Measurements from ENCODE around the gene MS4A1. TPM values are rescaled to one million over a fixed set of nuclear protein-coding genes. Genes with fewer than 3 reads are reported as not detected.

MS4A1 gene
- total RNA-seq (ENCODE audit: low replicate concordance) = 0.25 TPM in 1 of 2 replicates, not detected in the other

DNA sequence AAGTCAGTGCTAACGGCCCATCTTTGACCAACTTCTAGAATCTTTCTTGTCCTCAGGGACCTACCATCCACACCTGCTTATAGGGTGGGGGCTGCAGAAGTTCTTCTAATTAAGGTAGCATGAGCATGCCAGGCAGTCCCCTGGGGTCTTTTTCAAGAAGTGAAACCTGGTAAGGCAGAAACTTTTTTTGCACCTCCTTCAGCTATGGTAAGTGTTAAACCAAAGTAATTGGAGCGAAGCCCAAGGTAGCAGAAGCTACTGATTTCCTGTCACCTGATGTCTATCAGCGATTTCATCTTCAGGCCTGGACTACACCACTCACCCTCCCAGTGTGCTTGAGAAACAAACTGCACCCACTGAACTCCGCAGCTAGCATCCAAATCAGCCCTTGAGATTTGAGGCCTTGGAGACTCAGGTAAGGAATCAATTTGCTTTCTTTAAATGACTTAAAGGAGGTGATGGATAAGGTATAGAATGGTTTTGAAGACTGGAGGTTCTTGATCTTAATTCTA is at the start of gene MS4A1:
Gene MS4A1, plus strand, starts transcription at position 317 of the 512 bp plus-strand sequence. CDS start 6,528 bp downstream, outside the sequence.
- no peak for DNase-seq (ENCODE audit: low read depth)
- TF ChIP-seq, protein P1, sequence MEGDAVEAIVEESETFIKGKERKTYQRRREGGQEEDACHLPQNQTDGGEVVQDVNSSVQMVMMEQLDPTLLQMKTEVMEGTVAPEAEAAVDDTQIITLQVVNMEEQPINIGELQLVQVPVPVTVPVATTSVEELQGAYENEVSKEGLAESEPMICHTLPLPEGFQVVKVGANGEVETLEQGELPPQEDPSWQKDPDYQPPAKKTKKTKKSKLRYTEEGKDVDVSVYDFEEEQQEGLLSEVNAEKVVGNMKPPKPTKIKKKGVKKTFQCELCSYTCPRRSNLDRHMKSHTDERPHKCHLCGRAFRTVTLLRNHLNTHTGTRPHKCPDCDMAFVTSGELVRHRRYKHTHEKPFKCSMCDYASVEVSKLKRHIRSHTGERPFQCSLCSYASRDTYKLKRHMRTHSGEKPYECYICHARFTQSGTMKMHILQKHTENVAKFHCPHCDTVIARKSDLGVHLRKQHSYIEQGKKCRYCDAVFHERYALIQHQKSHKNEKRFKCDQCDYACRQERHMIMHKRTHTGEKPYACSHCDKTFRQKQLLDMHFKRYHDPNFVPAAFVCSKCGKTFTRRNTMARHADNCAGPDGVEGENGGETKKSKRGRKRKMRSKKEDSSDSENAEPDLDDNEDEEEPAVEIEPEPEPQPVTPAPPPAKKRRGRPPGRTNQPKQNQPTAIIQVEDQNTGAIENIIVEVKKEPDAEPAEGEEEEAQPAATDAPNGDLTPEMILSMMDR (IDR thresholded peaks at IDR 0.05; ENCODE audit: insufficient read depth, low read length) = no peak
- H3K4me3 ChIP-seq (ENCODE audit: low read depth, low read length) = no peak within 1 kb of the TSS

DNA sequence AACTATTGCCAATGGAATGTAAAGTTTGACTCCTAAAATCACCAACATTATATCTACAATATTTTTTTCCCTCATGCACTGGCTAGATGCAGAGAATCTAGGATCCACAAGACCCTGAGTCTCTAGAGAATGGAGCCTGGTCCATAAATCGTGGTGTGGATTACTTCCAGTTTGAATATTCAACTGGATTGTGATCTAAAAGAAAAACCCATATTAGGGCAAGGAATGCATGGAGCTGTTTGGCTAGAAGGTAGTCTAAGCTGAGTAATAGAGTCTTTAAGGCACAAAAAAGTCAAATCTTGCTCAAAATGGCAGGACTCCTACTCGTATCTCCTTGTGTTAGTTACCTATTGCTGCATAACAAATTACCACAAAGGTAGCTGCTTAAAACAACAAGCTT is 35.6 kb upstream of the MS4A1 start:
- TF ChIP-seq, protein P1 (IDR thresholded peaks at IDR 0.05; ENCODE audit: insufficient read depth, low read length) = no peak
- no peak for DNase-seq (ENCODE audit: low read depth)

DNA sequence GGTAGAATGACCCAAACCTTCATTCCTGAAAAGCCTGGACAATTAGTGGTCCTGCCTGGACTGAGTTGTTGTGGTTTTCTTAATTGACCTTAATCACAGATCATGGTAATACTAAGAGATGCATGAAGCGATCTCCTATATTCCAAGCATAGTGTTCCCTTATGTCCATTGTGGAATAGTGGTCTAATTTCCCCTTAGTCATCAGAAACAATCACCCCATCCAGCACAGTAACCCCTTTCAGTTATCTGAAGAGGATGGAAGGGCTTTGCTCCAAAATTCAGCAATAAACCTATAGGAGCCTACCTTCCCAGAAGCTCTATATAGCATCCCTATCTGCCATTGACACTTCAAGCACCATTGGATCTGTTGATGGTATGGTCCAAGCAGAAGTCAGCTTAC is 33.0 kb upstream of the MS4A1 start:
- no peak overlapping the region for H3K4me3 ChIP-seq (ENCODE audit: low read depth, low read length)
- TF ChIP-seq, protein P1 (IDR thresholded peaks at IDR 0.05; ENCODE audit: insufficient read depth, low read length) = no peak
- no peak for DNase-seq (ENCODE audit: low read depth)

More for the DNA sequence above, 35.6 kb upstream of the MS4A1 start:
- no peak overlapping the region for H3K4me3 ChIP-seq (ENCODE audit: low read depth, low read length)

DNA sequence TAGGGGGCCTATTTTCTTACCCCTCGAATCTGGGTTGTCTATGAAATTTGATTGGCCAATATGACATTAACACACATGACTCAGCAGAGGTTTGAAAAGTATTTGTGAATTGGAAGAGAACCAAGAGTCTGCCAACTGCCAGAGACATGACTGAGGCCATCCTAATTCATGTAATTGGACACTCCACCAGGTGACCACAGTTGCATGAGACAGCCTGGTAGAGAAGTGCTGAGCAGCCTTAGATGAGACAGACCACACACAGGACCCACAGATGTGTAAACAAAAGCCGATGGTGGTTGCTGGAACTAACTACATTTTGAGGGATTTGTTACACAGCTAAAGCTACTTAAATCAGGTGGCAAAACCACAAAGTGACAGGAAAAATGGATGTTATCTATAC is 27.1 kb upstream of the MS4A1 start:
- TF ChIP-seq, protein P1 (IDR thresholded peaks at IDR 0.05; ENCODE audit: insufficient read depth, low read length) = no peak
- no peak for DNase-seq (ENCODE audit: low read depth)

DNA sequence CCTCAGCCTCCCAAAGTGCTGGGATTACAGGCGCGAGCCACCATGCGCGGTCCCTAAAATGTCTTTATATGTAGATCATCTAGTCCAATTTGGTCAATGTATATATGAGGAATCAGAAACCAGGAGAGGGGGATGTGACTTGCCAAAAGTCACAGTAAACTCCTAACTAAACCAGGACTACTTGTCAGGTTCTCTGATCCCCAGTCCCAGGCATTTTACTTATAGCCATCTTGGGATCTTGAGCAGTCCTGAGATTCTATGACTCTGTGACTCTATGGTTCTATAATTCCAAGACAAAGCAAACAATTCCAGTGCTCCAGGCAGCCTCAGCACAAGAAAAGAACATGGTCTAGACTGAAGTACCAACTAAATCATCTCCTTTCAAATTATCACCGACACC is 26.4 kb upstream of the MS4A1 start, which contains the start of gene MS4A5:
Gene MS4A5, plus strand, starts transcription at position 301 of the 400 bp plus-strand sequence. CDS start 103 bp downstream, outside the sequence.
- DNase-seq (ENCODE audit: low read depth) = no peak
- TF ChIP-seq, protein P1 (IDR thresholded peaks at IDR 0.05; ENCODE audit: insufficient read depth, low read length) = no peak
- no peak within 1 kb of the TSS for H3K4me3 ChIP-seq (ENCODE audit: low read depth, low read length)

More for the DNA sequence above, 27.1 kb upstream of the MS4A1 start:
- no peak overlapping the region for H3K4me3 ChIP-seq (ENCODE audit: low read depth, low read length)

DNA sequence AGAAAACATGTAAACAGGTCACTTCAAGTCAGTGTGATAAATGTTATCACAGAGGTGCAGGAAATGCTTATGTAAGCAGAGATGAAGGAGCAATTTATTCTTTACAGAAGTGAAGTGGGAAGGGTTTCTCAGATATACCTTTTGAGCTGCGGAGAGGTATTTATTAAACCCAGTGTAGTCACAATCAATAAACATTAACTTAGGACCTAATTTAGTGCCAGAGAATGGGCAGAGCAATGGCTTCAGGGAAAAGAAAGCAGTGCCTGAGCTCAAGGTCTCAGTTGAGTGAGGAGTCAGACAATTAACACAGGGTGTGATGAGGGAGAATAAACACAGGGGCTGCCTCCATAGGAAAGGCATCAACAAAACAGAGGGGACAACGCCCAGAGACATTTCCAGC is 24.4 kb upstream of the MS4A1 start:
- DNase-seq (ENCODE audit: low read depth) = no peak
- H3K4me3 ChIP-seq (ENCODE audit: low read depth, low read length) = no peak overlapping the region
- TF ChIP-seq, protein P1 (IDR thresholded peaks at IDR 0.05; ENCODE audit: insufficient read depth, low read length) = no peak

DNA sequence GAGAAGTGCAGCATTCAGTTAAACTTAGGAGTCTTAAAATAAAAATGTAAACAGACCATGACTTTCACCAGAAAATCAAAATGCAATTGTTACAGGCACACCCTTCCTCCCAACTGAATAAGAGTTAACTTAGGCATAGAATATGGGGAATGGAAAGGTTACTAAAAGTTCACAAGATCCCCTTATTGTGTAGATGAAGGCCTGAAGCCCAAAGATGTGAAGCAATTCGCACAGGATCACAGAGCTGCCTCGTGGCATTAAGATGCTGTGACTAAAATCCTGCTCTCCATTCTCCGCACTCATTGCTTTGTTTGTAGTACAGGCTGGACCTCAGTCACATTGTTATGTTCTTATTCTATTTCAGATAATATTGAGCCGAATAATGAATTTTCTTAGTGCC is 22.2 kb upstream of the MS4A1 start:
- no peak for DNase-seq (ENCODE audit: low read depth)
- H3K4me3 ChIP-seq (ENCODE audit: low read depth, low read length) = no peak overlapping the region
- TF ChIP-seq, protein P1 (IDR thresholded peaks at IDR 0.05; ENCODE audit: insufficient read depth, low read length) = no peak
